GM23338 (cell line): ENCODE data around the gene DIAPH3. TPM values are rescaled to one million over a fixed set of nuclear protein-coding genes. Genes with fewer than 3 reads are reported as not detected.

Source experiments
- ATAC-seq: fragments of 200-7000 bp; cut with Tn5 transposase; 3 replicates; pipeline ENCODE4 v1.9.1; 2020
- DNase-seq: peaks from one replicate; pipeline ENCODE4 v3.0.0-alpha.2; 2015; ENCODE audit warnings: low spot score
- H2AFZ ChIP-seq: fragments of 200-600 bp; sonication (generic); 2 replicates; pipeline ENCODE4 v1.8.0; 2016; ENCODE audit warnings: antibody characterized with exemption, mild to moderate bottlenecking, moderate library complexity
- H3F3A ChIP-seq: fragments of 200-600 bp; sonication (generic); replicated peaks from 2 replicates; pipeline ENCODE4 v1.8.0; 2017; ENCODE audit warnings: antibody characterized with exemption, mixed run types, low read depth
- H3K27ac ChIP-seq: fragments of 200-600 bp; sonication (generic); 2 replicates; pipeline ENCODE4 v1.6.1; 2016; ENCODE audit warnings: low read depth
- H3K27me3 ChIP-seq: fragments of 200-600 bp; sonication (generic); 2 replicates; pipeline ENCODE4 v1.8.0; 2016; ENCODE audit warnings: mild to moderate bottlenecking, mixed run types, moderate library complexity; ENCODE audit not compliant: insufficient read depth
- H3K36me3 ChIP-seq: fragments of 200-600 bp; sonication (generic); 2 replicates; pipeline ENCODE4 v1.8.0; 2016; ENCODE audit warnings: mild to moderate bottlenecking; ENCODE audit not compliant: insufficient read depth
- H3K4me1 ChIP-seq: fragments of 200-600 bp; sonication (generic); 2 replicates; pipeline ENCODE4 v1.8.0; 2016; ENCODE audit warnings: mild to moderate bottlenecking, moderate library complexity; ENCODE audit not compliant: insufficient read depth
- H3K4me2 ChIP-seq: fragments of 200-600 bp; sonication (generic); 2 replicates; pipeline ENCODE4 v1.7.1; 2017; ENCODE audit warnings: mixed run types
- H3K4me3 ChIP-seq: fragments of 200-600 bp; sonication (generic); 2 replicates; pipeline ENCODE4 v1.6.1; 2016; ENCODE audit warnings: mixed run types
- H3K79me2 ChIP-seq: fragments of 200-600 bp; sonication (generic); replicated peaks from 2 replicates; pipeline ENCODE4 v1.8.0; 2017; ENCODE audit warnings: mild to moderate bottlenecking; ENCODE audit not compliant: insufficient read depth
- H3K9me2 ChIP-seq: fragments of 200-600 bp; sonication (generic); 2 replicates; pipeline ENCODE4 v1.8.0; 2017; ENCODE audit not compliant: insufficient read depth
- H4K20me1 ChIP-seq: fragments of 200-600 bp; sonication (generic); replicated peaks from 2 replicates; pipeline ENCODE4 v1.8.0; 2017; ENCODE audit warnings: mild to moderate bottlenecking; ENCODE audit not compliant: insufficient read depth
- H3K27ac Mint-ChIP-seq: 2 replicates; pipeline ENCODE4 v1.8.0; 2020; ENCODE audit warnings: inconsistent platforms, mild to moderate bottlenecking, moderate library complexity, mixed read lengths
- H3K27me3 Mint-ChIP-seq: 3 replicates; pipeline ENCODE4 v1.8.0; 2022; ENCODE audit warnings: low read depth, mild to moderate bottlenecking, moderate library complexity, mixed read lengths, inconsistent platforms; ENCODE audit not compliant: insufficient read depth, poor library complexity
- H3K36me3 Mint-ChIP-seq: 3 replicates; pipeline ENCODE4 v1.8.0; 2021; ENCODE audit warnings: low read depth, mild to moderate bottlenecking, inconsistent platforms, moderate library complexity, mixed read lengths
- H3K4me1 Mint-ChIP-seq: 3 replicates; pipeline ENCODE4 v1.8.0; 2020; ENCODE audit warnings: mild to moderate bottlenecking, inconsistent platforms, mixed read lengths
- H3K4me3 Mint-ChIP-seq: 3 replicates; pipeline ENCODE4 v1.8.0; 2021; ENCODE audit warnings: moderate library complexity, mild to moderate bottlenecking, inconsistent platforms, mixed read lengths
- H3K9me3 Mint-ChIP-seq: 3 replicates; pipeline ENCODE4 v1.8.0; 2020; ENCODE audit warnings: moderate library complexity, mild to moderate bottlenecking, inconsistent platforms, mixed read lengths
- CREB1 ChIP-seq: fragments of 250-450 bp; sonication (Bioruptor Pico); IDR thresholded peaks from 2 replicates; pipeline ENCODE4 v1.5.0; 2020; ENCODE audit warnings: low read depth, mild to moderate bottlenecking, moderate library complexity
- EZH2 ChIP-seq: fragments of 200-600 bp; sonication (generic); IDR thresholded peaks from one replicate; pipeline ENCODE4 v1.8.0; 2017; ENCODE audit warnings: antibody characterized with exemption, mild to moderate bottlenecking, low read depth; ENCODE audit not compliant: unreplicated experiment
- EZH2phosphoT487 ChIP-seq: fragments of 200-600 bp; sonication (generic); IDR thresholded peaks from one replicate; pipeline ENCODE4 v1.8.1; 2018; ENCODE audit warnings: antibody characterized with exemption; ENCODE audit not compliant: unreplicated experiment
- JUNB ChIP-seq: IDR thresholded peaks from one replicate; pipeline ENCODE4 v1.6.1; 2016; ENCODE audit warnings: antibody characterized with exemption; ENCODE audit not compliant: unreplicated experiment
- NANOG ChIP-seq: IDR thresholded peaks from 2 replicates; pipeline ENCODE4 v1.6.1; 2016; ENCODE audit warnings: antibody characterized with exemption, borderline replicate concordance
- POLR2AphosphoS5 ChIP-seq: IDR thresholded peaks from 2 replicates; pipeline ENCODE4 v1.6.1; 2016; ENCODE audit warnings: antibody characterized with exemption, low read depth
- STAT1 ChIP-seq: IDR thresholded peaks from one replicate; pipeline ENCODE4 v1.6.1; 2016; ENCODE audit warnings: antibody characterized with exemption; ENCODE audit not compliant: unreplicated experiment
- ZNF114 ChIP-seq: fragments of 250-450 bp; sonication (Bioruptor Pico); IDR thresholded peaks from 2 replicates; pipeline ENCODE4 v1.5.0; 2020; ENCODE audit warnings: mild to moderate bottlenecking, moderate library complexity
- ZNF331 ChIP-seq: fragments of 250-450 bp; sonication (Bioruptor Pico); IDR thresholded peaks from 2 replicates; pipeline ENCODE4 v1.5.0; 2020; ENCODE audit warnings: low read depth, mild to moderate bottlenecking, moderate library complexity
- polyA plus RNA-seq: library from polyadenylated mRNA; unstranded; fragments of >200 nt; fragmentation: Nextera tagmentation; extraction: Ambion mirVana; gene quantifications from 2 replicates; pipeline ENCODE4 v1.2.1, GENCODE V29; 2016
- total RNA-seq: library from RNA; depleted of rRNA; stranded (reverse); fragments of >200 nt; shearing (Covaris generic); gene quantifications from 2 replicates; pipeline ENCODE4 v1.2.3, GENCODE V29; 2014
- TF ChIP-seq, protein P1 (sequence below), 2 experiments: fragments of 200-600 bp in 1 of 2; sonication (generic) in 1 of 2; conservative IDR thresholded peaks; 2 replicates each; pipeline versions ENCODE4 v1.5.1 to v1.6.1; 2016 to 2017; ENCODE audit warnings: antibody characterized with exemption in 2 of 2, low read depth in 2 of 2, mild to moderate bottlenecking in 2 of 2, moderate library complexity in 1 of 2
- TF ChIP-seq, protein P2 (sequence below): IDR thresholded peaks from one replicate; pipeline ENCODE4 v1.6.1; 2018; ENCODE audit warnings: antibody characterized with exemption; ENCODE audit not compliant: unreplicated experiment
- TF ChIP-seq, protein P3 (sequence below): IDR thresholded peaks from 2 replicates; pipeline ENCODE4 v1.6.1; 2016; ENCODE audit warnings: antibody characterized with exemption
- TF ChIP-seq, protein P4 (sequence below): fragments of 250-450 bp; sonication (Bioruptor Pico); IDR thresholded peaks from 2 replicates; pipeline ENCODE4 v1.5.0; 2020; ENCODE audit warnings: mild to moderate bottlenecking, moderate library complexity

The DIAPH3 gene
- total and polyA plus RNA-seq, 2 experiments from 2014 or later, result 23.4 to 30.2 TPM

- TF ChIP-seq STAT1, result no peak
- TF ChIP-seq, protein P1, sequence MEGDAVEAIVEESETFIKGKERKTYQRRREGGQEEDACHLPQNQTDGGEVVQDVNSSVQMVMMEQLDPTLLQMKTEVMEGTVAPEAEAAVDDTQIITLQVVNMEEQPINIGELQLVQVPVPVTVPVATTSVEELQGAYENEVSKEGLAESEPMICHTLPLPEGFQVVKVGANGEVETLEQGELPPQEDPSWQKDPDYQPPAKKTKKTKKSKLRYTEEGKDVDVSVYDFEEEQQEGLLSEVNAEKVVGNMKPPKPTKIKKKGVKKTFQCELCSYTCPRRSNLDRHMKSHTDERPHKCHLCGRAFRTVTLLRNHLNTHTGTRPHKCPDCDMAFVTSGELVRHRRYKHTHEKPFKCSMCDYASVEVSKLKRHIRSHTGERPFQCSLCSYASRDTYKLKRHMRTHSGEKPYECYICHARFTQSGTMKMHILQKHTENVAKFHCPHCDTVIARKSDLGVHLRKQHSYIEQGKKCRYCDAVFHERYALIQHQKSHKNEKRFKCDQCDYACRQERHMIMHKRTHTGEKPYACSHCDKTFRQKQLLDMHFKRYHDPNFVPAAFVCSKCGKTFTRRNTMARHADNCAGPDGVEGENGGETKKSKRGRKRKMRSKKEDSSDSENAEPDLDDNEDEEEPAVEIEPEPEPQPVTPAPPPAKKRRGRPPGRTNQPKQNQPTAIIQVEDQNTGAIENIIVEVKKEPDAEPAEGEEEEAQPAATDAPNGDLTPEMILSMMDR (conservative IDR thresholded peaks at IDR 0.05; ENCODE audit: low read depth in 2 of 2), result no peak
- TF ChIP-seq, protein P2, sequence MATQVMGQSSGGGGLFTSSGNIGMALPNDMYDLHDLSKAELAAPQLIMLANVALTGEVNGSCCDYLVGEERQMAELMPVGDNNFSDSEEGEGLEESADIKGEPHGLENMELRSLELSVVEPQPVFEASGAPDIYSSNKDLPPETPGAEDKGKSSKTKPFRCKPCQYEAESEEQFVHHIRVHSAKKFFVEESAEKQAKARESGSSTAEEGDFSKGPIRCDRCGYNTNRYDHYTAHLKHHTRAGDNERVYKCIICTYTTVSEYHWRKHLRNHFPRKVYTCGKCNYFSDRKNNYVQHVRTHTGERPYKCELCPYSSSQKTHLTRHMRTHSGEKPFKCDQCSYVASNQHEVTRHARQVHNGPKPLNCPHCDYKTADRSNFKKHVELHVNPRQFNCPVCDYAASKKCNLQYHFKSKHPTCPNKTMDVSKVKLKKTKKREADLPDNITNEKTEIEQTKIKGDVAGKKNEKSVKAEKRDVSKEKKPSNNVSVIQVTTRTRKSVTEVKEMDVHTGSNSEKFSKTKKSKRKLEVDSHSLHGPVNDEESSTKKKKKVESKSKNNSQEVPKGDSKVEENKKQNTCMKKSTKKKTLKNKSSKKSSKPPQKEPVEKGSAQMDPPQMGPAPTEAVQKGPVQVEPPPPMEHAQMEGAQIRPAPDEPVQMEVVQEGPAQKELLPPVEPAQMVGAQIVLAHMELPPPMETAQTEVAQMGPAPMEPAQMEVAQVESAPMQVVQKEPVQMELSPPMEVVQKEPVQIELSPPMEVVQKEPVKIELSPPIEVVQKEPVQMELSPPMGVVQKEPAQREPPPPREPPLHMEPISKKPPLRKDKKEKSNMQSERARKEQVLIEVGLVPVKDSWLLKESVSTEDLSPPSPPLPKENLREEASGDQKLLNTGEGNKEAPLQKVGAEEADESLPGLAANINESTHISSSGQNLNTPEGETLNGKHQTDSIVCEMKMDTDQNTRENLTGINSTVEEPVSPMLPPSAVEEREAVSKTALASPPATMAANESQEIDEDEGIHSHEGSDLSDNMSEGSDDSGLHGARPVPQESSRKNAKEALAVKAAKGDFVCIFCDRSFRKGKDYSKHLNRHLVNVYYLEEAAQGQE, result no peak
- TF ChIP-seq ZNF114 (CRISPR knock-in tag), result no peak
- TF ChIP-seq CREB1, result no peak
- TF ChIP-seq EZH2, result no peak
- TF ChIP-seq, protein P3, sequence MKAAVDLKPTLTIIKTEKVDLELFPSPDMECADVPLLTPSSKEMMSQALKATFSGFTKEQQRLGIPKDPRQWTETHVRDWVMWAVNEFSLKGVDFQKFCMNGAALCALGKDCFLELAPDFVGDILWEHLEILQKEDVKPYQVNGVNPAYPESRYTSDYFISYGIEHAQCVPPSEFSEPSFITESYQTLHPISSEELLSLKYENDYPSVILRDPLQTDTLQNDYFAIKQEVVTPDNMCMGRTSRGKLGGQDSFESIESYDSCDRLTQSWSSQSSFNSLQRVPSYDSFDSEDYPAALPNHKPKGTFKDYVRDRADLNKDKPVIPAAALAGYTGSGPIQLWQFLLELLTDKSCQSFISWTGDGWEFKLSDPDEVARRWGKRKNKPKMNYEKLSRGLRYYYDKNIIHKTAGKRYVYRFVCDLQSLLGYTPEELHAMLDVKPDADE, result no peak
- TF ChIP-seq ZNF331 (CRISPR knock-in tag), result no peak
- no peak for TF ChIP-seq NANOG
- TF ChIP-seq POLR2AphosphoS5, result no peak
- TF ChIP-seq, protein P4, sequence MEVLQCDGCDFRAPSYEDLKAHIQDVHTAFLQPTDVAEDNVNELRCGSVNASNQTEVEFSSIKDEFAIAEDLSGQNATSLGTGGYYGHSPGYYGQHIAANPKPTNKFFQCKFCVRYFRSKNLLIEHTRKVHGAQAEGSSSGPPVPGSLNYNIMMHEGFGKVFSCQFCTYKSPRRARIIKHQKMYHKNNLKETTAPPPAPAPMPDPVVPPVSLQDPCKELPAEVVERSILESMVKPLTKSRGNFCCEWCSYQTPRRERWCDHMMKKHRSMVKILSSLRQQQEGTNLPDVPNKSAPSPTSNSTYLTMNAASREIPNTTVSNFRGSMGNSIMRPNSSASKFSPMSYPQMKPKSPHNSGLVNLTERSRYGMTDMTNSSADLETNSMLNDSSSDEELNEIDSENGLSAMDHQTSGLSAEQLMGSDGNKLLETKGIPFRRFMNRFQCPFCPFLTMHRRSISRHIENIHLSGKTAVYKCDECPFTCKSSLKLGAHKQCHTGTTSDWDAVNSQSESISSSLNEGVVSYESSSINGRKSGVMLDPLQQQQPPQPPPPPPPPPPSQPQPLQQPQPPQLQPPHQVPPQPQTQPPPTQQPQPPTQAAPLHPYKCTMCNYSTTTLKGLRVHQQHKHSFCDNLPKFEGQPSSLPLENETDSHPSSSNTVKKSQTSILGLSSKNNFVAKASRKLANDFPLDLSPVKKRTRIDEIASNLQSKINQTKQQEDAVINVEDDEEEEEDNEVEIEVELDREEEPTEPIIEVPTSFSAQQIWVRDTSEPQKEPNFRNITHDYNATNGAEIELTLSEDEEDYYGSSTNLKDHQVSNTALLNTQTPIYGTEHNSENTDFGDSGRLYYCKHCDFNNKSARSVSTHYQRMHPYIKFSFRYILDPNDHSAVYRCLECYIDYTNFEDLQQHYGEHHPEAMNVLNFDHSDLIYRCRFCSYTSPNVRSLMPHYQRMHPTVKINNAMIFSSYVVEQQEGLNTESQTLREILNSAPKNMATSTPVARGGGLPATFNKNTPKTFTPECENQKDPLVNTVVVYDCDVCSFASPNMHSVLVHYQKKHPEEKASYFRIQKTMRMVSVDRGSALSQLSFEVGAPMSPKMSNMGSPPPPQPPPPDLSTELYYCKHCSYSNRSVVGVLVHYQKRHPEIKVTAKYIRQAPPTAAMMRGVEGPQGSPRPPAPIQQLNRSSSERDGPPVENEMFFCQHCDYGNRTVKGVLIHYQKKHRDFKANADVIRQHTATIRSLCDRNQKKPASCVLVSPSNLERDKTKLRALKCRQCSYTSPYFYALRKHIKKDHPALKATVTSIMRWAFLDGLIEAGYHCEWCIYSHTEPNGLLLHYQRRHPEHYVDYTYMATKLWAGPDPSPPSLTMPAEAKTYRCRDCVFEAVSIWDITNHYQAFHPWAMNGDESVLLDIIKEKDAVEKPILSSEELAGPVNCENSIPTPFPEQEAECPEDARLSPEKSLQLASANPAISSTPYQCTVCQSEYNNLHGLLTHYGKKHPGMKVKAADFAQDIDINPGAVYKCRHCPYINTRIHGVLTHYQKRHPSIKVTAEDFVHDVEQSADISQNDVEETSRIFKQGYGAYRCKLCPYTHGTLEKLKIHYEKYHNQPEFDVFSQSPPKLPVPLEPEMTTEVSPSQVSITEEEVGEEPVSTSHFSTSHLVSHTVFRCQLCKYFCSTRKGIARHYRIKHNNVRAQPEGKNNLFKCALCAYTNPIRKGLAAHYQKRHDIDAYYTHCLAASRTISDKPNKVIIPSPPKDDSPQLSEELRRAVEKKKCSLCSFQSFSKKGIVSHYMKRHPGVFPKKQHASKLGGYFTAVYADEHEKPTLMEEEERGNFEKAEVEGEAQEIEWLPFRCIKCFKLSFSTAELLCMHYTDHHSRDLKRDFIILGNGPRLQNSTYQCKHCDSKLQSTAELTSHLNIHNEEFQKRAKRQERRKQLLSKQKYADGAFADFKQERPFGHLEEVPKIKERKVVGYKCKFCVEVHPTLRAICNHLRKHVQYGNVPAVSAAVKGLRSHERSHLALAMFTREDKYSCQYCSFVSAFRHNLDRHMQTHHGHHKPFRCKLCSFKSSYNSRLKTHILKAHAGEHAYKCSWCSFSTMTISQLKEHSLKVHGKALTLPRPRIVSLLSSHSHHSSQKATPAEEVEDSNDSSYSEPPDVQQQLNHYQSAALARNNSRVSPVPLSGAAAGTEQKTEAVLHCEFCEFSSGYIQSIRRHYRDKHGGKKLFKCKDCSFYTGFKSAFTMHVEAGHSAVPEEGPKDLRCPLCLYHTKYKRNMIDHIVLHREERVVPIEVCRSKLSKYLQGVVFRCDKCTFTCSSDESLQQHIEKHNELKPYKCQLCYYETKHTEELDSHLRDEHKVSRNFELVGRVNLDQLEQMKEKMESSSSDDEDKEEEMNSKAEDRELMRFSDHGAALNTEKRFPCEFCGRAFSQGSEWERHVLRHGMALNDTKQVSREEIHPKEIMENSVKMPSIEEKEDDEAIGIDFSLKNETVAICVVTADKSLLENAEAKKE (CRISPR knock-in tag), result no peak
- no peak for TF ChIP-seq EZH2phosphoT487
- TF ChIP-seq JUNB, result no peak
- no peaks in the 10 kb centered on the region for H4K20me1 ChIP-seq
- no peak overlapping the region for H3K27ac ChIP-seq
- H3K4me3 ChIP-seq, result no peak overlapping the region
- no peaks in the 10 kb centered on the region for H3K27me3 ChIP-seq
- no peak for ATAC-seq
- H3K36me3 ChIP-seq, result no peaks in the 10 kb centered on the region
- Mint-ChIP-seq H3K36me3 (no peaks in the 10 kb centered on the region), H3K27me3 (no peaks in the 10 kb centered on the region), H3K9me3 (no peaks in the 10 kb centered on the region), H3K27ac (no peak overlapping the region), H3K4me3 (no peak overlapping the region), H3K4me1 (0 out of 3 replicates have a peak, but pooled peaks cover 4% of the 10 kb centered on the region)
- H3K4me2 ChIP-seq, result no peak overlapping the region
- no peaks in the 10 kb centered on the region for H3K79me2 ChIP-seq
- no peaks in the 10 kb centered on the region for H3F3A ChIP-seq
- no peak overlapping the region for H2AFZ ChIP-seq
- no peaks in the 10 kb centered on the region for H3K9me2 ChIP-seq
- DNase-seq, result no peak
- no peaks in the 10 kb centered on the region for H3K4me1 ChIP-seq
Measured at GRCh38 chr13:59653916-59654315, 509.8 kb downstream of the DIAPH3 start.
